Esophagus (tissue), 2 donors: ENCODE data around the gene NEK4. TPM values are rescaled to one million over a fixed set of nuclear protein-coding genes. Genes with fewer than 3 reads are reported as not detected.

Experiments
- polyA plus RNA-seq, 2 donors: library from polyadenylated mRNA; stranded (reverse); fragments of 200-250 nt; gene quantifications; one replicate each; pipeline ENCODE4 v1.2.3, GENCODE V29; 2013
- donor health status: healthy with polysubstance abuse.
- donor health status: Bipolar disorder and iron deficiency.

Gene NEK4
- polyA plus RNA-seq, 2 donors: 3.6 to 4.3 TPM

Other genes starting within 250 kb of the NEK4 start
- 10 to 100 TPM; 81.7 to 93.7 TPM for gene NT5DC2, start 237.1 kb downstream of the NEK4 start, polyA plus RNA-seq
- 10 to 100 TPM; 20.9 to 37.7 TPM for gene UQCC5, start 234.3 kb downstream of the NEK4 start, polyA plus RNA-seq
- gene PBRM1, start 85.0 kb downstream of the NEK4 start, polyA plus RNA-seq: 10 to 100 TPM in 1 of 2 donors, 1 to 10 TPM in 1; 8.3 to 12.0 TPM
- 100 to 1,000 TPM in 1 of 2 donors, 10 to 100 TPM in 1; 91.8 to 103 TPM for gene GNL3, start 84.9 kb downstream of the NEK4 start, polyA plus RNA-seq
- 10 to 100 TPM; 16.7 to 19.8 TPM for gene GLT8D1, start 65.1 kb downstream of the NEK4 start, polyA plus RNA-seq
- 100 to 1,000 TPM in 1 of 2 donors, 10 to 100 TPM in 1; 54.6 to 114 TPM for gene SPCS1, start 64.8 kb downstream of the NEK4 start, polyA plus RNA-seq
- gene ITIH1, start 6.7 kb upstream of the NEK4 start, polyA plus RNA-seq: under 1 TPM in 1 of 2 donors, not detected in 1; 0.13 TPM
- 1 to 10 TPM in 1 of 2 donors, under 1 TPM in 1; 0.88 to 1.1 TPM for gene ITIH3, start 23.9 kb upstream of the NEK4 start, polyA plus RNA-seq
- gene ITIH4, start 59.7 kb upstream of the NEK4 start, polyA plus RNA-seq: 1 to 10 TPM; 2.5 to 6.7 TPM
- gene MUSTN1, start 64.1 kb upstream of the NEK4 start, polyA plus RNA-seq: 10 to 100 TPM in 1 of 2 donors, 1 to 10 TPM in 1; 7.0 to 13.1 TPM
- gene STIMATE, start 126.6 kb upstream of the NEK4 start, polyA plus RNA-seq: 1 to 10 TPM; 6.0 to 7.4 TPM